Activated T-cell treated with anti-CD3 and anti-CD28 coated beads, Interleukin-2, amount 50 U/mL, for 4 hours (primary cell): Measurements from ENCODE around the gene PPP1R1C. TPM values are rescaled to one million over a fixed set of nuclear protein-coding genes. Genes with fewer than 3 reads are reported as not detected.

ENCODE experiments used
- ATAC-seq, 2 donors: fragments of 200-7000 bp; cut with Tn5 transposase; one replicate each; pipeline ENCODE4 v1.10.0; 2021
- DNase-seq: peaks from one replicate; pipeline ENCODE4 v3.0.0-alpha.2; 2020
- H3K27me3 Mint-ChIP-seq: one replicate; pipeline ENCODE4 v1.8.0; 2021; ENCODE audit warnings: low read depth, mixed read lengths
- H3K36me3 Mint-ChIP-seq: one replicate; pipeline ENCODE4 v1.8.0; 2022; ENCODE audit warnings: mixed read lengths; ENCODE audit not compliant: insufficient read depth
- H3K4me1 Mint-ChIP-seq: one replicate; pipeline ENCODE4 v1.8.0; 2021; ENCODE audit warnings: low read depth, mixed read lengths
- H3K4me3 Mint-ChIP-seq: one replicate; pipeline ENCODE4 v1.8.0; 2021; ENCODE audit warnings: mild to moderate bottlenecking, moderate library complexity, mixed read lengths
- H3K9me3 Mint-ChIP-seq: one replicate; pipeline ENCODE4 v1.8.0; 2021; ENCODE audit warnings: mixed read lengths
- total RNA-seq, 3 donors: library from RNA; stranded (reverse); gene quantifications; one replicate each; pipeline ENCODE4 v1.2.1, GENCODE V29; 2021

The PPP1R1C gene
- total RNA-seq, 3 donors from 2014 or later = not detected

GRCh38 chr2:182165202-182165601, 179.5 kb downstream of the PPP1R1C start:
- Mint-ChIP-seq H3K4me3 (no peak overlapping the region), H3K9me3 (no peaks in the 10 kb centered on the region)
- no peak for ATAC-seq

GRCh38 chr2:182166406-182166805, 180.8 kb downstream of the PPP1R1C start:
- Mint-ChIP-seq H3K36me3 (no peaks in the 10 kb centered on the region), H3K9me3 (no peaks in the 10 kb centered on the region), H3K27me3 (peaks cover 3% of the 10 kb centered on the region), H3K4me3 (no peak overlapping the region), H3K4me1 (no peaks in the 10 kb centered on the region)
- no peak for ATAC-seq
- no peak for DNase-seq

More at GRCh38 chr2:182165202-182165601, 179.5 kb downstream of the PPP1R1C start:
- H3K4me1 Mint-ChIP-seq = no peaks in the 10 kb centered on the region
- peaks cover 5% of the 10 kb centered on the region for H3K27me3 Mint-ChIP-seq
- no peaks in the 10 kb centered on the region for H3K36me3 Mint-ChIP-seq
- no peak for DNase-seq

DNA sequence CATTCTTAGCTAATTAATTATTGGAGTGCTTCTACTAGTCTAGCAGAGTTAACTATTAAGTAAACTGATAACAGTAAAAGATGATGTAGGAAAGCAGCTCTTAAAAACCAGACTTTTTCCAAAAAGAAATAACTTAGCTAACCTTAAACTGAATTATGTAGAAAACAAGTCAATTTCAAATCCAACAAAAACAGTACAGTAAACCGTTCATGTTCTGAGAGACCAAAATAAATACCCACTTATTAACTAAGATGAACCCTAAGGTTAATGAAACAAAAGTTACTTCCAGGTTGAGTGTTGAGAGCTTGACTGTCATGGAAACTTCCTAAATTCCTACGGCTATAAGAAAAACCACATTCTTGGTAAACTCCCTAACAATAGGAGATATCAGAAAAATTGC, 181.2 kb downstream of the PPP1R1C start:
- no peaks in the 10 kb centered on the region for H3K9me3 Mint-ChIP-seq
- H3K27me3 Mint-ChIP-seq = peaks cover 3% of the 10 kb centered on the region
- no peaks in the 10 kb centered on the region for H3K4me1 Mint-ChIP-seq
- no peaks in the 10 kb centered on the region for H3K36me3 Mint-ChIP-seq
- DNase-seq (no peak), ATAC-seq (no peak)
- H3K4me3 Mint-ChIP-seq = no peak overlapping the region

Other genes with a start within 250 kb of the PPP1R1C start
- 10 to 100 TPM; 30.9 to 41.8 (median 37.5) TPM for gene ITPRID2, start 94.1 kb upstream of the PPP1R1C start, total RNA-seq